DMS53 treated with DMSO at 0.1 percent for 48 hours (cell line): ENCODE results near the gene TMA16.
"Not testable (repeated sequence)": the region's sequence is repeated elsewhere in the genome, so short reads cannot be mapped to it uniquely, and the experiment has no call there.

Source experiments
- DNase-seq: peaks from one replicate; lab custom pipeline; 2025; ENCODE audit not compliant: unreplicated experiment; lab: John Stamatoyannopoulos, UW

Gene TMA16

DNA sequence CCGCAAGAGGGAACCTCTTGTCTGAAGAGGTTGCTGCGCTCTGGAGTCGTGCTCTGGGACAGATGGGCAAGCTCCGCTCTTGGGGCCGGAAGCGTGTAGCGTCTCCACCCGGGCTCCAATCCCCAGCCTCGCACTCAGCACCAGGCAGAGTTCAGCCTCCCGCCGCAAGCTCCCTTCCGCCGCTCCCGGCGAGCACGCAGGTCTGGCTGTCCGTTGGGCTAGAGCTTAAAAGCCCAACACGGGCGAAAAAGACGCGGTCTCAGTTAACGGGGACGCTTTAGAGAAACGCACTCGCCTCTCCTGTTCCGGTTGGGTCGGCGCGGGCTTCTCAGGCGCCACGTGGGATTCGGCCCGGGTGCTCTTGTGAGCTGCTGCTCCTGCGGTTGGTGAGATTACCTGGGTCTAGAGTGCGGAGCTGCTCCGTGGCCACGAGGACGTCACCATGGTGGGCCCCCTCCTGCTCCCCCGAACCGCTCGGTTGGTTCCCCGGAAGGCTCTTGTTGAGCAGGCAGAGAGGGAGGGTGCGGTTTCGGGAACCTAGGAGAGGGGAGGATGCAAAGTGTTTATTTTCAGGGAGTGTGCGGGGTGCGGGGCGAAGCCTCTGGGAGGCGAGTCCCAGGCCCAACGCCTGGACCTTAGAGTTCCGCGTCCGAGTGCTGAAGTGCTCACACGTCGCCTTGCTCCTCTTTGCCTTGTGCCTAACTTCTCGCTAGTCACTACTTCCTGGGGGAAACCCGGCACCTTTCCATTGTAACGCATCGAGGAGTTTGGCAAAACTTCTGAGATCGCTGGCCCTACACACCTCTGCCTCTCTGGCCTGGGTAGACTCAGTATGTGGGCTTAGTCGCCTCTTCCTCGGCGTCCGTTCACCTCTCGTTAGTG, at the start of gene TMA16:
TMA16 (plus strand) TSS at position 331 of the 882 bp plus-strand sequence; CDS start at position 443, 112 bp downstream.
- peak; percentile 73 for DNase-seq

DNA sequence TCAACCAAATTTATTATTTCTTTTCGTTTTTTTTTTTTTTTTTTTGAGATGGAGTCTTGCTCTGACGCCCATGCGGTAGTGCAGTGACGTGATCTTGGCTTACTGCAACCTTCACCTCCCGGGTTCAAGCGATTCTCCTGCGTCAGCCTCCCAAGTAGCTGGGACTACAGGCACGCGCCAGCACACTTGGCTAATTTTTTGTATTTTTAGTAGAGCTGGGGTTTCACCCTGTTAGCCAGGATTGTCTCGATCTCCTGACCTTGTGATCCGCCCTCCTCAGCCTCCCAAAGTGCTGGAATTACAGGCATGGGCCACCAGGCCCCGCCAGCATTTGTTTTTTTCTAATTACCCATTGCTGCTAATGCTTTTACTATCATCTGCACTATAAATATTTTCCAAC, 47.5 kb upstream of the TMA16 start:
- DNase-seq, result not testable (repeated sequence)

DNA sequence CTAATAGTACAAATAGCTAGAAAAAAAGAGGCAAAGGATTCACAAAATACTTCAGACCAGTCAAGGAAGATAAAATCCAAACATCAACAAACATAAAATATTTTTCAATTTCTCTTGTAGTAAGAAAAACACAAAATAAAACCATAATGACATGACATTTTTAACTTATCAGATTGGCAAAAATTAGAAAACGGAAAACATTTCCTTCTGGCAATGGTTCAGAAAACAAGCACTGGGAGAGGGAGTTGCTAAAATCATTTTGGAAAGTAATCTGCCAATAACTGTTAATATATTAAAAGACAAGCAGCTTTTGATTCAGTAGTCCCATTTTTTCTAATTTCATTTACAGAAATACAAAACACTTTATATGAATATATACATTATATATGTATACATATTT, 47.0 kb upstream of the TMA16 start:
- DNase-seq, result no peak

DNA sequence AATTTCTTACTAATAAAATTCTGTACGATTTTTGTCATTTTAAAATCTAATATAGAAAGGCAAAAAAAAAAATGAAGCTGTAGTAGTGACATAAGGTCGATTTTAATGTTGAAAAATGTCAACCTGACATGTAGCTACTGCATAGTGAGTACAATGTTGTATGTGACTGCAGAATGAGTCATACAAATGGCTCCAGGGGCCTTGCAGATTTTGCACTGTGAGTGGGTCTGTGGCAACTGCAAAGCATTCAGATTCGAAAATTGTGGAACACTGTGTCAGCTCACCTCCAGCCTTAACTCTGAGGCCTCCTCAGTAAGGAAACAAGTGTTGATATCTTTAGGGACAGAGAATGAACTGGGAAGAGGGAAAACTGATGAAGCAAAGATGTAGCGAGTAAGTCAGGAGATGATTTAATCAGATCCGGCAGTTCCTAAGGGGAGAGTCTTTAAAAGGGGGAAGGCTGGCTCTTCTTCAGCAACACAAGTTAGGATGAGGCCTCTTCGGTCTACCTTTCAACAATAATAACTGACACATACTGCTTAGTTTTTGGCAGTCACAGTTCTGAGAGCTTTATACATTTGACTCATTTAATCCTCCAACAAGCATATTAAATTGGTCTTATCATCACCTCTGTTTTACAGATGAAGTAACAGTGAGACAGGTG, 45.8 kb upstream of the TMA16 start:
- DNase-seq, result no peak

DNA sequence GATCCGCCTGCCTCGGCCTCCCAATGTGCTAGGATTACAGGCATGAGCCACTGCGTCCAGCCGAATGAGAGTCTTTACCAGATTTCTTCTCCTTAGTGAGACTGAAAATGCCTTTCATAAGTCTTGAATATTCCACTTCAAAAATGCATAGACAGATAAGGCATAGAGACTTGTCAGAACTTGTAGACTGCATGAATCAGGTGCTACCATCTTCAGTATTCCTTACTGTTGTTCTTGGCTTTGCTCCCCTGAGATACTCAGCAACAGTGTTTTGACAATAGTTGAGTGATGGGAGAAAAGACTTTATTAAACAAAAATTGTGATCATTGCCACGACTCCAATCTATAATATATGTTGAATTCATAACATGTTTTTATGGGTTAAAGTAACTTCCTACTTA, 31.9 kb upstream of the TMA16 start:
- no peak for DNase-seq

DNA sequence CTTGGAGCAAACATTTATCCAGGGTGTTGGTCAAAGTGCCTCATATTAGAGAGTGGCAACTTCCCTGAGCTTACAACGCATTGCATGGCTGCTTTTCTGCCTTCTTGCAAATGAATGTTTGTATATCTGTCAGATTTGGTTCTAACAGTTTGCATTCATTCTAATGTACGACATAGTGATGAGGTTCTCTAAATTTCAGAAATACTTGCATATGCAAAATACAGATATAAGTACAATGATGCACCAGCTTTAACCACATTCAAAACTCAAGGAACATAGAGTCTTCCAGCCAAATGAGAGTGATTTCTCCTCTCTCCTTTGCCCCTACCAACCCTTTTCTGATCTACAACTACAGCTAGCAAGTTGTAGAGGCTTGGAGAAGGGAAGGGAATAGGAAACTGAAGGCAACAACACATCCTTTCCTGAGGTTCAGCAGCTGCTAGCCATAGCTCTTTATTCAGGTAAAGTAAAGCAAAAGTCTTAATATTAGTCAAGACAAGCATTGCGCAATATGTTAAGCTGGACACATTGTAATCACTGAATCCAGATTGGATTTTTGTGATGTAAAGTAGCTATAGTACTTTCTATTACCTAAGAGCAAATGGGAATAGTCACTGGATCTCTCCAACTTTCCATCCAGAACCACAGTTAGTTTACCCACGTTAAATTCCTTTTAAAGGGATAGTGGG, 27.3 kb upstream of the TMA16 start:
- no peak for DNase-seq

DNA sequence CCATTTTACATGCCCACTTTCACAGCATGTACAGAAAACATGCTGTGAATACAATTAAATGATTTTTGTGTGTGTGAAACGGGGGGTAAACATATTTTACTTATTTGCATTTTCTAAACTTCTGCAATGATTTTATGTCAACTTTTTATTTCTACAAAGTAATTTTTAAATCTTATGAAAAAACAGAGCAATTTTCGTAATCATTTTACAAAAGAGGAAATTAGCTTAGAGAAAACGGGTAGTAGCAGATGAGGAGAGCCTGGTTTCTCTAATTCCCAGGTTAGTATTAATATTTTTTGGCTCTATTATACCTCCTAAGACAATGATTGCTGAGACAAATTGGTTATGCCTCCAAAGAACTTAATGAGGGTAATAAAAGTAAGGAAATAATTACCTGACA, 24.1 kb upstream of the TMA16 start:
- no peak for DNase-seq

DNA sequence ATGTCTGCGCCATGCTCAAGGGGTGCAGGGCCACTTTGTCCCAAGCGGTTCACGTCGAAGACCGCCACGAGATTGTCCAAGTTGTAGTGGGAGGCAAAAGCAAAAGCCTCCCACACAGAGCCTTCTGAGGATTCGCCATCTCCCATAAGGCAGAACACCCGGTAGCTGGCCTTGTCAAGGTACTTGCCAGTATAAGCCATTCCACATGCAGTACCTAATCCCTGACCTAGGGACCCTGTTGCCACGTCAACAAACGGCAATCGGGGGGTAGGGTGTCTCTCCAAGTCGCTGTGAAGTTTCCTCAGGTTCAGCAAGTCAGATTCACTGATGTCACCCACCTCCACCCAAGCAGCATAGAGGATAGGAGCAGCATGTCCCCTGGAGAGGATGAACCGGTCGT, 21.4 kb upstream of the TMA16 start:
- no peak for DNase-seq

DNA sequence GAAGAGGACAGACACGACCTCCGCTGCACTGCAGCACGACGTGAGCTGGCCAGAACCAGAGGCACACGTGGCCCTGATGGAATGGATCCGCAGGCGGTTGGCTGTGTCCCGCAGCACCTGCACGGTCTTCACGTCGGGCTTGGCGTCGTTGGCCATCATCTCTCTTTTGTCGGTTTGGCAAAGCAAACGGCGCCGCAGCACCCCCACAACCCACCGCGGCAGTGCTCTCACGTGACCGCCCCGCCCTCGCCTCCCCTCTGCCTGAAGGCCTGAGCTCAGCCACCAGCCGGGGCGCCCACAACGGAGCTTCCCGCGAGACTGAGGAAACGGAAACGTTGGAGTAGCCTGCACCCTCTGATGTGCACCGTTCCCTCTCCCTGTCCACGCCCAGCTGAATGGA, 20.9 kb upstream of the TMA16 start, which contains the start of gene TKTL2:
TKTL2 (minus strand) TSS at position 179 of the 400 bp plus-strand sequence; CDS start at position 159, 20 bp downstream.
- no peak for DNase-seq

DNA sequence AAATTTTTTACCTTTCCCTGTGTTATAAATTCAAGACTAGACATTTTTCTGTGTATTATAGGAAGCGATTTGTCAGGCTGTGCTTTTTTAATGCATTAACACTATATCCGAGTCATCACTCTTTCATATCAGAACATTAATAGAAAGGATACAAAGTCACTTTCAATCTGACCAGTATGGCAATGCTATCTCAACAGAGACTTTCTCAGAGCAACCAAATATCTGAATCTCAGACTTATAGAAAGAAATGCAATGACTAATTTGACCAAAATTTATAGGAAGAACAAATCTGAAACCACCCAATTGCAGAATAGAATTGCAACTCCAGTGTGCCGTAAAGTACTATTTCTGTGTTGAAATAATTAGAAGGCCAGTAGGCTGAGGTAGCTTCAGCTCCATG, 20.5 kb upstream of the TMA16 start:
- DNase-seq, result no peak

DNA sequence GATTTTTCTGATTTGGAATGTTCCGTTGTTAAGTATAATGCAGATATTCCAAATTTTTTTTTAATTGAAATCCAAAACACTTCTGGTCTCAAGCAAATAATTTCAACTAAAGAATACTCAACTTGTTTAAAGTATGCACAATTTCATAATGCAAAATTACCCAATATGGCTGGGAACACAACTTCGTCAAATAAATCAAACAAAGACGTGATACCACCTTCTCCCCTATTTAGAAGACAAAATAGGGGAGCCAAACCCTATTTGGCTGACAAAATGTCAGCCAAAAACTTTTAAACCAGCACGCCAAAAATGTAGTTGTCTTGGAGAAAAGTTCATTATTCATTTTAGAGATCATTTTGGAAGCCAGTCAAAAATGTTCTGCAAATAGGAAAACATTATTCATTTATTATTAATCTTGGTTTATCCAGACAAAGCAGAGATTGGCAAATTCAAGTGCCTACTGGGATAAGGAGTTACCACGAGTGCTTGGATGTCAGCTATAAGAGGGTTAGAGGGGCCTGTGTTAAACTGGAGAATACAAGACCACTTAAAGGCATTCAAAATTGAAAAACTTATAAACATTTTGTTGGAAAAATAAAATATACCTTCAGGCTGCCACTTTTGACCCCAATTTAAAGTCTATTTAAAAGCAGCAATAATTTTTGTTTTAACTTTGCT, 17.6 kb upstream of the TMA16 start:
- DNase-seq, result no peak

DNA sequence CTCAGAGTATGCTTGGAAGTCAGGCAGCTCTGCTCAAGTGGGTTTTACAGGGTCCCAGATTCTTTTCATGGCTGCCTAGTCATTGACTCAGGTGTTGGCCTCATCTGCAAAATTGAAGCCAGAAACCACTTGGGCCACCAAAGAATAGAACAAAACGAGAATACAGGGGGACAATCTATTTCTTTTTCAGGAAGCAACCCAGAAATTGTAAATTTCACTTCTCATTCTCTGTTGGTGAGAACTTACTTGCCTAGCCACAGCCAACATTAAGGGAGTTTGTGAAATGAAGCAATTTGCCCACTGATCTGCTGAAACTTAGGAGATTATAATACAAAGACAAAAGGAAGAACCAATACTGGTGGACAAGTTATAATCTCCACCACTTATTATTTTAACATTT, 12.3 kb upstream of the TMA16 start:
- no peak for DNase-seq

DNA sequence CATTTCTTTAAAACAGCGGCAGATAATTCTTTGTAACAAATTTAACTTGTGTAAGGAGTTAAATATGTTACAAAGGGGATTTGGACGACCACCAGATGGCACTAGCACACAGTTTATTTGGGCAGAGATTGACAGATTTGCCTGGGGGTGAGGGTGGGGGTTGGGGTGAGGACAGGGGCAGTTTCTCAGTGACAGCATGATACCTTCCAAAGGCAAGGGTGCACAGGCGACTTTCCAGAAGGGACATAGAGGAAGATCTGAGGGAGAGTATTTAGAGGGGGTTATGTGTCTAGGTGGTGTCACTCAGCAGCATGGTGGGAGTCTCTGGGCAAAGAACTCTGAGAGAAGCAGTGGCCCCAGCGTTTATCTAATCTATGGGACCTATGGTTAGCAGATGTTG, 9.6 kb upstream of the TMA16 start:
- no peak for DNase-seq

DNA sequence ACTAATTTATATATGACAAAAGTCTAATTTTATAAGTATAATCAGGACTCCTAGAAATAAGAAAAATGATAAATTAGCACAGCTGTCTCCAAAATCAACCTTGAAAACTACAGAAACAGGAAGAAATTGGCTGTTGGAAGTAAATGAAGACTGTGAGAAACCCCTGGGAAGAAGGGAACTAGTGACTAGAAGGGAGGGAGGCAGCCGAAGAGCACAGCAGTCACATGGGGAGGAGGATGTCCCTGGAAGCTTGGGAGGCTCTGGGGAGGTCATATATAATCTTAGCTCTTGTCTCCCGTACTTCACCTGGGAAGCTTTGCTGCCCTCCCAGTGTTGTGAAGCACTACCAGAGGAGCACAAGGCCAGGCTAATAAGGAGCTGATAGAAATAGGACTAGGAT, 8.9 kb upstream of the TMA16 start:
- no peak for DNase-seq

DNA sequence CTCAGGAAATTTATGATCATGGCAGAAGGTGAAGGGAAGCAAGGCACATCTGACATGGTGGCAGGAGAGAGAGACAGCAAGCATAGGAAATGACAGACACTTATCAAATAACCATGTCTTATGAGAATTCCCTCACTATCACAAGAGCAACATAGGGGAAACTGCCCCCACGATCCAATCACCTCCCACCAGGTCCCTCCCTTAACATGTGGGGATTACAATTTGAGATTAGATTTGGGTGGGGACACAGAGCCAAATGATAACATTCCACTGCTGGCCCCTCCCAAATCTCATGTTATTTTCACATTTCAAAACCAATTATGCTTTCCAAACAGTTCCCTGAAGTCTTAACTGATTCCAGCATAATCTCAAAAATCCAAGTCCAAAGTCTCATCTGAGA, 8.2 kb upstream of the TMA16 start:
- no peak for DNase-seq

DNA sequence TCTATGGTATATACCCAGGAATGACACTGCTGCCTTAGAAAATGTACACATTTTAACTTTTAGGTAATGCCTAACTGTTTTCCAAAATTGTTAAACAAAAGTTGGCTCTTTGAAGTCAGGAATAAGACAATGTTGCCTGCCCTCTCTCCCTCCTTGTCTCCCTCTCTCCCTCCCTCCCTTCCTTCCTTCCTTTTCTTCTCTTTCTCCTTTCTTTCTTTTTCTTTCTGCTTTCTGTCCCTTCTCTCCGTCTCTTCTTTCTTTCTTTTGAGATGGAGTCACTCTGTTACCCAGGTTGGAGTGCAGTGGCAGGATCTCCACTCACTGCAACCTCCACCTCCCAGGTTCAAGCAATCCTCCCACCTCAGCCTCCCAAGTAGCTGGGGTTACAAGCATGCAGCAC, 4.6 kb upstream of the TMA16 start:
- DNase-seq, result no peak

DNA sequence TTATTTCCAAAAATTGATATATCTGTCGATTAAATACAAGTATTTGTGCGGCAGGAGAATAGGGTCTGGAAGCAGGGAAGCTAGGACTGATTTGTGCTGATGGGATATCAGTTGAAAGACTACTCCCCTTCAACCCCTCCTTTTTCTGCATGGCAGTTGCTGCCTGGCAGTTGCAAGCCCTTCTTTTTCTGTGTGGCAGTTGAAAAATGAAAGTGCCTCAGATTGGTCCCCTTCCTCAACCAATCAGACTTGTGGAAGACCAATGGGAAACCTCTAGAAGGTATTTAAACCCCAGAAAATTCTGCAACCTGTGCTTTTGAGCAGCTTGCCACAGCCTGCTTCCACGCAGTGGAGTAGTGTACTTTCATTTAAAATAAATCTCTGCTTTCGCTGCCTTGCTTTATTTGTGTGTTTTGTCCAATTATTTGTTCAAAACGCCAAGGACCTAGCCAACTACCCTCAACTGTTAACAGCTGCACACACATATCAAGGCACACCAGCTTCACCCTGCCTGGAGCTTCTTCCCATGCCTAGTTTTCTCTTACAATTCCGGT, 1.5 kb upstream of the TMA16 start:
- DNase-seq, result no peak

DNA sequence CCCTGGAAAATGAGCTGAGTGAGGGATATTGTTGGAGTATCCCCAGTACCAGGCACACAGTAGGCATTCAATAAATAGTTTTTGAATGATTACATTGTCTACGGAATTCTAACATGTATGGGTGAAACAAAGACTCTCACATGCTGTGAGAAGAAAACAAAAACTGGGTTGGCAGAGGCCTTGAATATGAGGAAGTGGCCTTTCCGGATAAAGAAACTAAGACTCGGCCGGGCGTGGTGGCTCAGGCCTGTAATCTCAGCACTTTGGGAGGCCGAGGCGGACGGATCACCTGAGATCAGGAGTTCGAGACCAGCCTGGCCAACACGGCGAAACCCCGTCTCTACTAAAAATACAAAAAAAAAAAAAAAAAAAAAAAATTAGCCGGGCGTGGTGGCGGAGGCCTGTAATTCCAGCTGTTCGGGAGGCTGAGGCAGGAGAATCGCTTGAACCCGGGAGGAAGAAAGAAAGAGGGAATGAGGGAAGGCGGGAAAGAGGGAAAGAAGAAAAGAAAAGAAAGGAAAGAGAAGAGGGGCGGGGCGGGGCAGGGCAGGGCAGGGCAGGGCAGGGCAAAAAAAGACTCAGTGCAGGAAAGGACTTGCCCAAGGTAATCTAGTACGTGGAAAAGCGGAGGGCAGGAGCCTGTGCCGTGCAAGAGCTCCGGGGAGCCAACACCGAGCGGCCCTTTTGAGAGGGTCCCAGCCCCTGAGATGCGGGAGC, 689 bp upstream of the TMA16 start:
- DNase-seq, result no peak

DNA sequence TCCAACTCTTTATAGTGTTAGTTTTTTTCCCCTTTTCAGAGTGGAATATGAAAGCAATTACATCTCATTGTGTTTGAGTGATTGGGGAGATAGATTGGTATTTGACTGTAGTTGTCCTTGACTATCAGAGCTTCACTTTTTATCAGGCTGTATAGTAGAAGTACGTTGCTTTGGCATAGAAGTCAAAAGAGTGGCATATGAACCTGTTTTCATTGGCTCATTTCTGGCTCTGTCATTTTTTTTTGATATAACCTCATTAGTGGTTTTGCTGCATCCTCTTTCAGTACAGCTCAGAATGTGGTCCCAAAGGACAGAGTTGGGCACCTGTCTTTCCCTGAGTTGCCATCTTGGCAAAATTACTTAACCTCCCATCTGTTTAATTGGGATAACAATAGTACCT, 1.4 kb downstream of the TMA16 start:
- DNase-seq, result no peak

DNA sequence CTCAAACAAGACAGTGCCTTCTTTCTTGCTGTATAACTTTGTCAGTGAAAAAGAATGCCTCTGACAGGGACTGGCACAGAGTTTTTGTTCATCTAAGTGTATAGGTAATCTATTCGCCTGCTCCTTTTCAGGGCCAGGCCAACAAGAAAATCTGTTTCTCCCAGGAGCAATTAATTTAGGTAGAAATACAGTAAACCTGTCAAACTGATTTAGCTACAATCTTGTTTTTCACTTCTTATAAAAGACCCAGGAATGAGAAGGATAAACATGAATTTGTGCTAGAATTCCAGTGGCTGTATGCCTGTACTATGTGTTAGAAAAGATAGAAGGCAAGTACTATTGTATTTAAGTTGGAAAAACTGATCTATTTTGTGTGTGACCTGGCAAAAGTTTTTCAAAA, 6.1 kb downstream of the TMA16 start:
- DNase-seq, result no peak
